Stimulated activated CD4-positive, alpha-beta T cell treated with anti-CD3 and anti-CD28 coated beads, Interleukin-1b, Interleukin-23, amount 100 ng/mL, for 48 hours (primary cell): ENCODE measurements around the gene PTPN4.
"Not testable (repeated sequence)": the region's sequence is repeated elsewhere in the genome, so short reads cannot be mapped to it uniquely, and the experiment has no call there.

Experiments used
- DNase-seq: peaks from one replicate; pipeline ENCODE4 v3.0.0-alpha.2; 2020

Gene PTPN4

GRCh38 chr2:119765433-119766002, 5.8 kb downstream of the PTPN4 start:
- no peak for DNase-seq

GRCh38 chr2:119766944-119767343, 7.2 kb downstream of the PTPN4 start:
- DNase-seq = no peak

DNA sequence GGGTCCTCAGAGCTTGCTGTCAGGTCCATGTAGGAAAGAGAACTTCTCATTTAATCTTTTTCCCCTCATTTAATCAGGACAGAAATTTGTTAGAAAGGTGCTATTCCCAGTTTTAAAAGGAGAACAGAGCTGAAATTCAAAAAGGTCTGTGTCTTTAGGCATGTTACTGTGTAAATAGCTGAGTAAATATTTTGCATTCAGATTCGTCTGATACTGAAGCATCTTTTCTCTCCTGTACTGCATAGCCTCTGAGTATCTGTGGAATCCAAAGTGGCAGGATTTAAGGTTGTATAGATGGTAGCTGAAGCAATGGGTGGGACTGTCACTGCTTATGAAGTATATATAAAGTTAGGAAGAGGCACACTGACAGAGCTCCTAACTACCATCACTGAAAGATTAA, 9.0 kb downstream of the PTPN4 start:
- DNase-seq = no peak

DNA sequence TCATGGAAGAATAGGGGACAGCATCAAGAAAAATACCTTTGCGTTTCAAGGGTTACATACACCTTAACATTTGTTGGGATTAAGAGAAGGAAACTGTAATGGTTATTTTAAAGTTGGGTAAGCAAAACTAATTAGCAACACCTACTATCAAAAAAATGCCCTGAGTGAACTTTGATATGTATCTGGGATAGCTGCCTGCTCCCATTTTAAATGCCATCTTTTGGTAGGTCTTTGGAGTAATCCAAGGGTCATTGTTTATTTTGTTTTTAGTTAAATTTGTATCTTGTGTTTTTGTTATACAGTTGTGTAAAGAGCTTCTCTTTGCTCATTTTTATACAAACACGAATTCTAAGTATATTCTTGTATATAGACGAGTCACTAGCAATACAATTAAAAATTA, 9.9 kb downstream of the PTPN4 start:
- no peak for DNase-seq

DNA sequence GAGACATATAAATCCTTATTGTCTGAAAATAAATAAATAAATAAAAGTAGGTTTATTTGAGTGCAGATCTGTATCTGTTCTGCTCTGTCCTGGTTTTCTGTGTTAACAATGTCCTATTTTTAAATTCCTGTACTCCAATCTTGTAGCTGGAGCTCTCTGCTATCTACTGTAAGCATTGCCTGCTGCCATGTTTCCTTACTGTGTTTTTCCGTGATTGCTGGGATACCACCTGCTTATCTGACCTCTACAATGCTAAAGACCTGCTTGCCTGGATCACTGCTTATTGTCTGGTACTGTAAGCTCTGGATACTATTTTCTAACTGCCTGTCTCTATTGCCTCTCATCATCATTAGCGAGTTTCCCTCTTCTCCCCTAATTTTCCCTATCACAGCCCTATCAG, 11.6 kb downstream of the PTPN4 start:
- DNase-seq = no peak

DNA sequence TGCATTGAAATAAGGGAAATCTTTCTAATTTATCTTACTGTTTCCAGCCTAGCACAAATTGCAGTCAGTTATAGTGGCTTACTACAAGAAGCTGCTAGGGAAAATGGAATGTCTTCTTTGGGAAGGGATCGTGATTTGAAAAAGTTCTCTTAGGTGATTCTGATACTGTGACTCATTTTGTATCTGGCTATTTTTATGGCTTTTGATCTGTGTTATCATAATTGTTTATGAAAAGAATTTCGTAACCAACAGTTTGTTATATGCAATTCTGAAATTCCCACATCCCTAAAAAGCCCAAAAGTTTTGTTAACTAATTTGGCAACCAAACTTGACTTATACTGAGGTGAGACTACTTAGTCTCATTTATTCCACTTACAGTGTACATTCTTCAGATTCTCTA, 12.4 kb downstream of the PTPN4 start:
- no peak for DNase-seq

DNA sequence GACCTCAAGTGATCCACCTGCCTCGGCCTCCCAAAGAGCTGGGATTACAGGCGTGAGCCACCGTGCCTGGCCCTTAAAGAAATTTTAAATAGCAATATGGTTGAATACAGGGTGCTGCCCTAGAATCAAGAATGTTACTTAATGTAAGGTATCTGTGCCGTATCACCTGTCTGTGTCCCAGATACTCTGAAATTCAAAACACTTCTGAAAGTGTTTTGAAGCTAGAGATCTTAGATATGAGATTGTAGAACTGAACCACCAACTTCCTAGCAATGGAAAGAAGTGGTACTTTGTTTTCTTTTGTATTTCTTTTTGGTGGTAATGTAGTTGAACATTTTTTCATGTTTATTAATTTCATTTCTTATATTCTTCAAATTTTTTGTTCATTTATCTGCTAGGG, 13.0 kb downstream of the PTPN4 start:
- no peak for DNase-seq

DNA sequence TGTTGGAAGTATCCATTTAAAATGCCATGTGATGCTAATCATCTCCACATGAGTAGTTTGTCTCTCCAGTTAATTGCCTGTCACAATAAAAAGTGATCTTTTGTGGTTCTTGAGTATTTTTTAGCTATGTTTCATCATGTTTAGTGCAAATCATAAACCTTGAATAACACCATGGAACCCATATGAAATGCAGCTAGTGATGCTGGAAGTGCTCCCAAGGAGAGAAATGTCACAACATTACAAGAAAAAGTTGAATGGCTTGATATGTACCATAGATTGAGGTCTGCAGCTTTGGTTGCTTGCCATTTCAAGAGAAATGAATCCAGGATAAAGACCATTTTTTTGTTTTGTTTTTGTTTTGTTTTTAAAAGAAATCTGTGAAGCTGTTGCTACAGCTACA, 14.3 kb downstream of the PTPN4 start:
- no peak for DNase-seq

DNA sequence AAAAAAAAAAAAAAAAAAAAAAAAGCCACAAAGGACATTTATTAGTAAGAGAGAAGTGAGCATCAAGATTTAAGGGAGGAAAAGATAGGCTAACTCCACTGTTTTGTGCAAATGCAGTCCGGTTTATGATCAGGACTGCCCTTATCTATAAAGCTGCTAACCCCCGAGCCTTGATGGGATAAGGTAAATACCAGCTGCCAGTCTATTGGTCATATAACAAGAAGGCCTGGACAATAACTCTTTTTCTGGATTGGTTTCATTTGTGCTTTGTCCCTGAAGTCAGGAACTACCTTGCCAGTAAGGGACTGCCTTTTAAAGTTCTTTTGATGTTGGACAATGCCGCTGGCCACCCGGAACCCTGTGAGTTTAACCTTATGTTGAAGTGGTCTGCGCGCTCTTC, 15.4 kb downstream of the PTPN4 start:
- DNase-seq = no peak

DNA sequence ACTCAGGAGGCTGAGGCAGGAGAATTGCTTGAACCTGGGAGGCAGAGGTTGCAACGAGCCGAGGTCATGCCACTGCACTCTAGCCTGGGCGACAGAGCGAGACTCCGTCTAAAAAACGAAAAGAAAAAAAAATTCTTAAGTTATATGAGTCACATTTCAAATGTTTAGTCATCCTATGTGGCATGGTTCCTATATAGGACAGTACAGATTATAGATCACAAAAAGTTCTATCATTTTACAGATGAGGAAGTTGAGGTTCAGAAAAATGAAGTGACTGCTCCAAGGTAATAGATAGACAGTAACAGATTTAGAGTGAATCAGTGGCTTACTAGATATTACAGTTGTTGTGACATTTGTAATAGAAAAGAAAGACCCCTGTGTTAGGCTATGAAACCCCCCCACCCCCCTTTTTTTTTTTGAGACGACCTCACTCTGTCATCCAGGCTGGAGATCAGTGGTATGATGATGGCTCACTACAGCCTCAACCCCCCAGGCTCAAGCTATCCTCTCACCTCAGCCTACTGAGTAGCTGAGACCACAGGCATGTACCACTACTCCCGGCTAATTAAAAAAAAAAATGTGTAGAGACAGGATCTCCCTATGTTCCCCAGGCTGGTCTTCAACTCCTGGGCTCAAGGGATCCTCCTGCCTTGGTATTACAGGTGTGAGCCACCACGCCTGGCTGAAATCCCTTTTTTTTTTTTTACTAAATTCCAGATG, 22.7 kb downstream of the PTPN4 start:
- no peak for DNase-seq

- DNase-seq = no peak
Observed at GRCh38 chr2:119784876-119785275, 25.2 kb downstream of the PTPN4 start.

DNA sequence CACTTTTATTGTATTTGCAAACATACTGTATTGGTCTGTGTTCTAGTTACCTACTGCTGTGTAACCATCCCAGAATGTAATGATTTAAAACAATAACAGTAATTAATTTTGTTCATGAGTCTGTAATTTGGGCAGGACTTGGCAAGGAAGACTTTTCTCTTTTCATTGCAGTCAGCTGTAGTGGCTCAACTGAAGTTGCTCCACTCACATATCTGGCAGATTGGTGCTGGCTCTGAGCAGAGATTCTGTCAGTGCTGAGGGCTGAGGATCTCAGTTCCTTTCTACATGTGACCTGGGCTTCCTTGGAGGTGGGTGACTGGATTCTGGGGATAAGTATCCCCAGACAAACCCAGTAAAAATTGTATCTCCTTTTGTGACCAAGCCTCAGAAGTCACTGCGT, 26.6 kb downstream of the PTPN4 start:
- DNase-seq = no peak

DNA sequence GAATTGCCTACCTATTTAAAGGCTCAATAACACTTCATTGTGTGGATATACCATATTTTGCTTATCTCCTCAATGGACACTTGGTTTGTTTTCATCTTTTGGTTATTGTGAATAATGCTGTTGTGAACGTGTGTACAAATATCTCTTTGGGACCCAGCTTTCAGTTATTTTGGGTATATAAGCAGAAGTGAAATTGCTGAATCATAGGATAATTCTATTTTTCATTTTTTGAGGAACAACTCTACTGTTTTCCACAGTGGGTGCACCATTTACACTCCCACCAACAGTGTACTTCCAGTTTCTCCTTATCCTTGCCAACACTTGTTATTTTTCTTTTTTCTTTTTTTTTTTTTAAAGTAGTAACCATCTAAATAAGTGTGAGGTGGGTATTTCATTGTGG, 29.0 kb downstream of the PTPN4 start:
- no peak for DNase-seq

DNA sequence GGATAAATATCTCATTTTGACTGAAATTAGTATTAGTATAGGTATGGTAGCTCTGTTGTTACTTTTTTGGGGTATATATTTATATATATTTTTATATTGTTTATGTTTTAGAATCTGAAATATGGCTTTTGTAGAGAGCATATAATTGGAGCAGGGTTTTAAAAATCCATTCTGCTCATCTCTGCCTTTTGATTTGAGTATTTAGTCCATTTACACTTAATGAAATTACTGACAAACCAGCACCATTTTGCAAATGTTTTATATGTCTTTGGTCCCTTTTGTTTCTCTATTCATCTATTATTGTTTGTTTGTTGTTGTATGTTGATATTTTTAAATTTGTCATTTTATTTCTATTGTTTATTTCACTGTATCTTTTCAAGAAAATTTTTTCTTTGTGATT, 30.7 kb downstream of the PTPN4 start:
- DNase-seq = no peak

DNA sequence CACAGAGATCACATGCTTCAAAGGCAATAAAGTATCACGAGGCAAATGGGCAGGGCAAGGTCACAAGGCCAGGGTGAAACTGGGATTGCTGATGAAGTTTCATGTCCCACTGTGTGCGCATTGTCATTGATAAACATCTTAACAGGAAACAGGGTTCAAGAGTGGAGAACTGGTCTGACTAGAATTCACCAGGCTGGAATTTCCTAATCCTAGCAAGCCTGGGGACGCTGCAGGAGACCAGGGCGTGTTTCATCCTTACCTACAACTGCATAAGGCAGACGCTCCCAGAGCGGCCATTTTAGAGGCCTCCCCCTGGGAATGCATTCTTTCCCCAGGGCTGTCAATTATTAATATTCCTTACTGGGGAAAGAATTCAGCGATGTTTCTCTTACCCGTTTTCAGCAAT, 33.2 kb downstream of the PTPN4 start:
- DNase-seq = no peak

DNA sequence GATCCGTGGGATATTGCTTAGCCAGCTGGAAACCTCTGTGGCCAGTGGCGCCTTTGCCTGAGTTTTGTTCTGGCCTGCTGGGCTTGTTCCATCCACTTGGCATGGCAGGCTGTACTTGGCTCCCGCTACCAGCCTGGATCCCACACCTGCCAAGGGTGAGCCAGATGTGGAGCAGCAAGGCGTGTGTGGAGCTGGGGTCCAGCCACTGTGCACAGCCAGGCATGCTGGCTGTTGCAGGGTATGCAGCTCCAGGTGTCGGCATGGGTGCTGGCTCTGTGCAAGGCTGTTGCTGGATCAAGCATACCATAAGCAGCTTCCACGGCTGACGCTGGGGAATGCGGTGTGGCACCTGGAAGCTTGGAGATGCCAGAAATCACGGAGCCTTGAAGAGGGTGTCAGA, 34.5 kb downstream of the PTPN4 start:
- no peak for DNase-seq

DNA sequence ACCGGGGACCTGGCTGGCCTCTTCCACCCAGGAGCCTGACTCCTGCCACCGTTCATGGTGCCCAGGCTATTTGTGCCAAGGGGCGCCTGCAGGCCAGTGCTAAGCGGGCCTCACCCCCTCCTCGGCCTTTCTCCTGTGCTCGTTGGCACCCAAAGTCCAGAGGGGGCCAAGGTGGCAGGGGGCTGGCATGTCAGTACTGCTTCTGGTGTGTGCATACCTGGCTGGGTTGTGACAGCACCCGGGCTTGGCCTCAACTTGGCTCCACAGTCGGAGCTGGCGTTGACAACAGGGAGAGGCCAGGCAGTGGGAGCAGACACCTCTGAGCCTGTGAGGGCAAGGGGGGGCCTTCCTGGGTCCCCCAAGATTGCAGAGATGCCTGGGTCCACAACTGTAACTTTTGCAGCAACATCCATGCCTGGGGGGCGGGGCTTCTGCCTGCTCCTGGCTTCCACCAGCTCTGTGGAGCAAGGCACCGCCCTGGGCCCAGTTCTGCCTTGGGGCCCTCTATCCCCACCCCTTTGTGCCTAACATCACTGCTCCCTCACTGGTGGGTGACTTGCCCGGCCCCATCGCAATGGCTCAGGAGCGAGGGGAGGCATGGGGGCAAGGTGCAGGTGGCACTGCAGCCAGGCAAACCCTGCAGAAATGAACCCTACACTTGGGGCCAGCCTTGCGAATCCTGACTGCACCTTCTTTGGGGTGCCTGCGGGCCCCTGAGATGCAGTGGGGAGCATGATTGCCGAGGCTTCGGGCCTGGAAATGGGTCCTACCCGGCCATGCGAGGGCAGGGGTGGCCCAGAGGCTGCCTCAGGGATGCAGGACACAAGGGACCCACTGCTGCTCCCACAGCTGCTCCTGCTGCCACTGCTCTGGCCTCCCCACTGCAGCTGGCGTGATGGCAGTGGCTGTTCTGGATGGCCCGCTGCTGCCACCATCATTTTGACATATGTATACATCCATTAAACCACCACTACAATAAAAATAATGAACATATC, 35.9 kb downstream of the PTPN4 start:
- DNase-seq = no peak

- no peak for DNase-seq
Observed at GRCh38 chr2:119800376-119800902, 40.7 kb downstream of the PTPN4 start.

DNA sequence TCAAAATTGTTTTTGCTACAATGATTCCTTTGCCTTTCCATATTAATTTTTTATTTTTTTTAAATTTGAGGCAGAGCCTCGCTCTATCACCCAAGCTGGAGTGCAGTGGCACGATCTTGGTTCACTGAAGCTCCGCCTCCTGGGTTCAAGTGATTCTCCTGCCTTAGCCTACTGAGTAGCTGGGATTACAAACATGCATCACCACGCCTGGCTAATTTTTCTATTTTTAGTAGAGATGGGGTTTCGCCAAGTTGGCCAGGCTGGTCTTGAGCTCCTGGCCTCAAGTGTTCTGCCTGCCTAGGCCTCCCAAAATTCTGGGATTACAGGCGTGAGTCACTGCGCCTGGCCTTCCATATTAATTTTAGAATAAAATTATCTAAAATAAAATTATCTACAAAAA, 41.3 kb downstream of the PTPN4 start:
- DNase-seq = no peak

- not testable (repeated sequence) for DNase-seq
Observed at GRCh38 chr2:119801989-119802388, 42.3 kb downstream of the PTPN4 start.

- no peak for DNase-seq
Observed at GRCh38 chr2:119803101-119803500, 43.4 kb downstream of the PTPN4 start.

GRCh38 chr2:119804409-119804808, 44.7 kb downstream of the PTPN4 start:
- DNase-seq = not testable (repeated sequence)

DNA sequence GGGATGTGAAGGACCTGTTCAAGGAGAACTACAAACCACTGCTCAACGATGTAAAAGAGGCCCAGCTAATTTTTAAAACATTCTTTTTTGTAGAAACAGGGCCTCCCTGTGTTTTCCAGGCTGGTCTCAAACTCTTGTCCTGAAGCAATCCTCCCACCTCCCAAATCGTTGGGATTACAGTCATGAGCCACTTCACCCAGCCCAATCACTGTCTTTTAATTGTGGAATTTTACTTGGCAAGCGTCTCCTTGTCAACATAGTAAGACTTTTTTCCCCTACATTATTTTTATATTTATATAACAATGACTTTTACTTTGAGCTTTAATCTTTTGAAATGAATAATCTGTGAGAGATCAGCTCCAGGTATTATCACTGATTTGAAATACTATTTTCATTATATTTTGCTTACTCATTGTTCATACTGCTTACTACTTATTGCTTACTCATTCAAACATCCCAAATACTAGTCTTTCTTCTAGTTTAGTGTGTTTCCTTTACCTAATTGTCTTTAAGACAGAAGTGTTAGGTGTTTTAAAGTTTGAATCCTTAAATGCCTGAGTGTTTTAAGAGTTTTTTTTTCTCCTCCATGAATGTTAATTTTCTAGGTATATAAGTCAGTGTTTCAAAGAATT, 48.9 kb downstream of the PTPN4 start:
- no peak for DNase-seq
